Glutamatergic neuron (in vitro differentiated cells): ENCODE data around the gene EIF2AK3. TPM values are rescaled to one million over a fixed set of nuclear protein-coding genes. Genes with fewer than 3 reads are reported as not detected.

ENCODE experiments used
- DNase-seq: peaks from one replicate; pipeline ENCODE4 v3.0.0; 2022
- H3K27ac Mint-ChIP-seq: one replicate; pipeline ENCODE4 v1.8.0; 2020; ENCODE audit warnings: mild to moderate bottlenecking, mixed read lengths, inconsistent platforms; ENCODE audit not compliant: unreplicated experiment
- H3K27me3 Mint-ChIP-seq: one replicate; pipeline ENCODE4 v1.8.0; 2020; ENCODE audit warnings: mild to moderate bottlenecking, moderate library complexity, mixed read lengths, inconsistent platforms; ENCODE audit not compliant: unreplicated experiment
- H3K36me3 Mint-ChIP-seq: one replicate; pipeline ENCODE4 v1.8.0; 2020; ENCODE audit warnings: mild to moderate bottlenecking, mixed read lengths, inconsistent platforms; ENCODE audit not compliant: unreplicated experiment
- H3K4me1 Mint-ChIP-seq: one replicate; pipeline ENCODE4 v1.8.0; 2020; ENCODE audit warnings: mild to moderate bottlenecking, low read depth, mixed read lengths, inconsistent platforms; ENCODE audit not compliant: unreplicated experiment
- H3K4me3 Mint-ChIP-seq: one replicate; pipeline ENCODE4 v1.8.0; 2020; ENCODE audit warnings: mild to moderate bottlenecking, mixed read lengths, inconsistent platforms; ENCODE audit not compliant: unreplicated experiment
- H3K9me3 Mint-ChIP-seq: one replicate; pipeline ENCODE4 v1.8.0; 2020; ENCODE audit warnings: mild to moderate bottlenecking, moderate library complexity, mixed read lengths, inconsistent platforms; ENCODE audit not compliant: unreplicated experiment
- total RNA-seq: library from RNA; stranded (reverse); fragmentation: NEBNext Ultra II Directional; extraction: Animal tissue kit (Norgen Biotek cat#: 25700); gene quantifications from one replicate; pipeline ENCODE4 v1.2.1, GENCODE V29; 2021; ENCODE audit not compliant: unreplicated experiment
- TF ChIP-seq, protein P1 (sequence below): fragments of 200-600 bp; sonication (generic); IDR thresholded peaks from one replicate; pipeline ENCODE4 v1.5.0; 2021; ENCODE audit not compliant: partially characterized antibody, unreplicated experiment

The EIF2AK3 gene
- total RNA-seq, 1 donor from 2014 or later, result 129 TPM

DNA sequence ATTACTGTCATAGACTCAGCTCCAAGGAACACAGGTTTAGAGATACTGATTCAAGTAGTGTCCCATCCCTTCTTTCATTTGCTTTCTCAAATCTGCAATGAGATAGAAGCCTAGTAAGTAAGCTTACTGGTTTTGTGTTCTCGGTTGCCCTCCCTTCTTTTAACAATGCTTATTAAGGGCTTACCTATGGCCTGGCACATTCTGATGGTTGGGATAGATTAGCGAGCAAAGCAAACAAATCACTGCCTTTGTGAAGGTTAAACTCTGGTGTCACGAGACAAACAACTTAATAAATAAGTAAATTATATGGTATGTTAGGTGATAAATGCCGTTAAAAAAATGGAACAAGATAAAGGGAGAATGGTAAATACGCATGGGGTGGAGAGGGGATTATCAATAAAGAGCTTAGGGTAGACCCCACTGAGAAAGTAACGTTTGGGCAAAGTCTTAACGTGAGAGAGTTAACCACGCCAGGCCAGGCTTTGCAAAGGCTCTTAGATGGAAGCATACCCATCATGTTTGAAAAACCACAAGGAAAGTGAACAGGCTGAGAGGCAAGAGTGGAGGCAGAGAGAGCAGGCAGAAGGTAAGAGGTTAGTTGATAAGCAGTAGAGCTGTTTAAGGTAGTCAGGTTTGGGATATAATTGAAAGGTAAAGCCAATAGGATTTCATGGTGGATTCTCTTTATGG, 31.0 kb downstream of the EIF2AK3 start:
- TF ChIP-seq, protein P1, sequence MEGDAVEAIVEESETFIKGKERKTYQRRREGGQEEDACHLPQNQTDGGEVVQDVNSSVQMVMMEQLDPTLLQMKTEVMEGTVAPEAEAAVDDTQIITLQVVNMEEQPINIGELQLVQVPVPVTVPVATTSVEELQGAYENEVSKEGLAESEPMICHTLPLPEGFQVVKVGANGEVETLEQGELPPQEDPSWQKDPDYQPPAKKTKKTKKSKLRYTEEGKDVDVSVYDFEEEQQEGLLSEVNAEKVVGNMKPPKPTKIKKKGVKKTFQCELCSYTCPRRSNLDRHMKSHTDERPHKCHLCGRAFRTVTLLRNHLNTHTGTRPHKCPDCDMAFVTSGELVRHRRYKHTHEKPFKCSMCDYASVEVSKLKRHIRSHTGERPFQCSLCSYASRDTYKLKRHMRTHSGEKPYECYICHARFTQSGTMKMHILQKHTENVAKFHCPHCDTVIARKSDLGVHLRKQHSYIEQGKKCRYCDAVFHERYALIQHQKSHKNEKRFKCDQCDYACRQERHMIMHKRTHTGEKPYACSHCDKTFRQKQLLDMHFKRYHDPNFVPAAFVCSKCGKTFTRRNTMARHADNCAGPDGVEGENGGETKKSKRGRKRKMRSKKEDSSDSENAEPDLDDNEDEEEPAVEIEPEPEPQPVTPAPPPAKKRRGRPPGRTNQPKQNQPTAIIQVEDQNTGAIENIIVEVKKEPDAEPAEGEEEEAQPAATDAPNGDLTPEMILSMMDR, result no peak
- Mint-ChIP-seq H3K27ac (peak overlapping the region; percentile 46), H3K4me3 (no peak overlapping the region), H3K4me1 (peaks cover 42% of the 10 kb centered on the region), H3K9me3 (peaks cover 5% of the 10 kb centered on the region), H3K27me3 (no peaks in the 10 kb centered on the region), H3K36me3 (no peaks in the 10 kb centered on the region)
- no peak for DNase-seq

DNA sequence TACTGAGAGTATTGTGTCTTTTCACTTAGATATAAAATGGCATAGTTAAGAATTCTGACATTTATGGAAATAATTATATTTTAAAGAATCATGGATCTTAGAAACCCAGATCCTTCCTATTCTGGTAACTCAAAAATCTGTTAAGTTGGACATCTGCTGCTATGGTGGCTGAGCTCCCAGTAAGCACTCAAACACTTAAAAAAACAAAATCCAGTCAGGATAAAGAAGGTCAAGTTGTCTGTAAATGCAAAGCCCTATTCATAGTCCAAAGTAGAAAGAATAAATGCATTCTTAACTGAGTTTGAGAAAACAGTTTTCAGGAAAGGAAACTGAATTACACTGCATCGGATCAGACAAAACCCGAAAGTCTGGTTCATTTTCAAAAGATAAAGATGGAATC, 35.6 kb downstream of the EIF2AK3 start:
- TF ChIP-seq, protein P1, result no peak
- H3K27me3 Mint-ChIP-seq, result no peaks in the 10 kb centered on the region
- H3K4me1 Mint-ChIP-seq, result peaks cover 18% of the 10 kb centered on the region
- H3K9me3 Mint-ChIP-seq, result peaks cover 2% of the 10 kb centered on the region
- no peaks in the 10 kb centered on the region for H3K36me3 Mint-ChIP-seq
- H3K27ac Mint-ChIP-seq, result peak overlapping the region; percentile 39
- H3K4me3 Mint-ChIP-seq, result peak overlapping the region; percentile 4
- no peak for DNase-seq

DNA sequence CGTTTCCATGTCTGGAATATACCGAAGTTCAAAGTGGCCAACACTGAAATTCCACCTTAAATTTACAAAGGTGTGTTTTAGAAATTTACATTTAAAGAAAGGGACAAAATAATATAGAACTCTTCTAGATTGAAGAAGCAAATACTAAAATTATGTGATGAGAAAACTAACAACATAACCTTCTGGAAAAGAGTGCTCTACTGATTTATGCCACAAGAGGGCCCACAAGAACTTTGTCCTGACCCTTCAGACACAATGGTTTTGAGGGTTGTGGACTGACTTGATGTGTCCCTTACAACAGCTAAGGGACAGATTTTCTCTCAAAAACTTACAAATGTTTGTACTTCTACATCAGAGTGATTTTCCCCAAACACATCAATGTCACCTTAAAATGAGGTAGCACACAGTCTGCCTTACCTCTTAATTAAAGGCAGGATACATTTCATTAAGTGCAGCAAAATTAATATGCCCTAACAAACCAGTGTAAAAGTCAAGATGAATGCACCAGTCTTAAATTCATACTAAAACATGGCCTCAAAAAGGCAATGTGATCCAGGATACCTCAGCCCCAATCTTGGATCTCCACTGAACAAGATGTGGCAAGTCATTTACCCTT, 36.2 kb downstream of the EIF2AK3 start:
- no peak for DNase-seq

DNA sequence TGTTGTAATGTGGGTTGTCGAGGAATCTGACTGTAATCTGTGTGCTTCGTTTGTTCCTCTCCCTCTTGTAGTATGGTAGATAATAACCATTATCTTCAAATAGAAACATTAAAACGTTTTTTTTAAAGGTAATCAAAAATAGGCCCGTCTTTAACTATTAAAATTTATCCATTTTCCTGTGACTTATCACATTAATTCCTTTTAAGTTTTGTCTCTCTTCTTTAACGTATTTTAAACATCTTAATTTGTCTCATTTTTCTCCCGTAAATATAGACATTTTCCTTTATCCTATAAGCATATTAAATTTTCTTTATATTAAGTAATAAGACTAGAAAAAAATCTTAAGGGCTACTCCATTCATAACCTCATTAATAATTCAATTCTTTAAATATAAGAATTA, 41.3 kb downstream of the EIF2AK3 start:
- DNase-seq, result no peak
- TF ChIP-seq, protein P1, result no peak
- peaks cover 4% of the 10 kb centered on the region for H3K36me3 Mint-ChIP-seq
- H3K4me1 Mint-ChIP-seq, result peaks cover 14% of the 10 kb centered on the region
- H3K27ac Mint-ChIP-seq, result no peak overlapping the region
- H3K9me3 Mint-ChIP-seq, result no peaks in the 10 kb centered on the region
- no peaks in the 10 kb centered on the region for H3K27me3 Mint-ChIP-seq
- H3K4me3 Mint-ChIP-seq, result no peak overlapping the region

More for the DNA sequence above, 36.2 kb downstream of the EIF2AK3 start:
- Mint-ChIP-seq H3K27ac (peak overlapping the region; percentile 90), H3K9me3 (no peaks in the 10 kb centered on the region), H3K4me3 (peak overlapping the region; percentile 53), H3K4me1 (peaks cover 13% of the 10 kb centered on the region), H3K27me3 (no peaks in the 10 kb centered on the region), H3K36me3 (no peaks in the 10 kb centered on the region)
- TF ChIP-seq, protein P1, result peak; percentile 90

DNA sequence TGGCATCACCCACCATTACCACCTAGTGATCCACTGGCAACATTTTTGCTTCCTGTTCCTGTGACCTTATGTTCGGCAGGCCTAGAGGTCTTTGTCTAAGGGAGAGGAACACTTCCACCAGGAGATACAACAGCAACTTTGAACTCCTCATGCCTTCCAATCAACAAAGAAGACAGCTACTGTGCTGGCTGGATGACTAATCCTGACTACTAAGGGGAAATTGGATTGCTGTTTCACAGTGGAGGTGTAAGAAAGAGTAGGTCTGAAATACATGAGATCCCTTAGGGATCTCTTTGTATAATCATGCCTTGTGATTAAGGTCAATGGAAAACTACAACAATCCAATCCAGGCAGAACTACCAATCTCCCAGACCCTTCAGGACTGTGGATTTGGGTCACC, 45.2 kb downstream of the EIF2AK3 start:
- Mint-ChIP-seq H3K9me3 (no peaks in the 10 kb centered on the region), H3K27me3 (no peaks in the 10 kb centered on the region), H3K4me1 (peaks cover 24% of the 10 kb centered on the region), H3K4me3 (no peak overlapping the region), H3K27ac (peak overlapping the region; percentile 73), H3K36me3 (peaks cover 4% of the 10 kb centered on the region)
- DNase-seq, result no peak
- TF ChIP-seq, protein P1, result no peak
